ENCODE measurements around the gene TREML2. TPM values are rescaled to one million over a fixed set of nuclear protein-coding genes. Genes with fewer than 3 reads are reported as not detected.

The TREML2 gene
- total RNA-seq, 1 experiment from 2014 or later = not detected

DNA sequence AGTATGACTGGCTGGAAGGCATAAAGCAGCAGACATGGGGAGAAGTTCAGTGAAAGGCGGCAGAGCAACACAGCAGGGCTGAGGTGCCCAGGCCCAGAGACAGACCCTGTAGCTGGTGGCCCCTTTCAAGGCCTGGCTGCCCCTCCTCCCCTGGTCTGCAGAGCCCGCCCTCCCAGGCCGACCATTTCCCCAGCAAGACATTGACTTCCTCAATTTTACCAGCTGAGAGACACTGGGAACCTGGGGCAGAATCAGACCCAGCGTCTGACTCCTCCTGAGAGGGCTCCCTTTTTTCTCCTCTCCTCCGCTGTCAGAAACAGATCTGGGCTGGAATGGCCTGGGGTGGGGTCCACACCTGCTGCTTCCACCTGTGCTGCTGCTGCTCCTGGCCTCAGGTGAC lies 27.1 kb upstream of the TREML2 start, which contains the start of gene TREML4:
Gene TREML4 (plus strand): TSS at position 254 of the 400 bp plus-strand sequence. CDS start 79 bp downstream, at position 333.
- Histone ChIP-seq H4K20me1 (ENCODE audit: insufficient read depth) (no peaks in the 10 kb centered on the region), H3K9me3 (ENCODE audit: control insufficient read depth in 1 of 2, insufficient read depth in 1 of 2, low read depth in 1 of 2, low read length in 2 of 2) (no peaks in the 10 kb centered on the region), H3K27ac (ENCODE audit: low read depth, low read length) (no peak within 1 kb of the TSS), H3K9me2 (ENCODE audit: insufficient read depth) (no peaks in the 10 kb centered on the region), H2AFZ (ENCODE audit: low read depth, low read length, poor library complexity, severe bottlenecking) (no peak within 1 kb of the TSS), H3K4me2 (ENCODE audit: low read length) (no peak within 1 kb of the TSS), H3K4me3 (replicated peaks in 1 of 2; ENCODE audit: low read depth in 1 of 2, low read length in 2 of 2) (no peak within 1 kb of the TSS), H3K79me2 (ENCODE audit: insufficient read depth, low read length) (no peaks in the 10 kb centered on the region), H3K9ac (ENCODE audit: low read length) (no peak within 1 kb of the TSS), H3K4me1 (ENCODE audit: control insufficient read depth in 1 of 2, insufficient read depth in 2 of 2, low read length in 2 of 2) (no peaks in the 10 kb centered on the region), H3K36me3 (ENCODE audit: control insufficient read depth in 1 of 2, insufficient read depth in 2 of 2, low read length in 2 of 2) (no peaks in the 10 kb centered on the region), H3K27me3 (ENCODE audit: insufficient read depth, low read length) (peaks cover 47% of the 10 kb centered on the region)
- RAD21 ChIA-PET (ENCODE audit: low non-redundant PET in 1 of 2, low total read pairs in 2 of 2, uncharacterized antibody in 2 of 2, unreplicated experiment in 2 of 2) = no interaction called here
- BruUV-seq (replicated peaks) = no TSS peak
- intact Hi-C loops (cut with micrococcal nuclease) = no loop called here
- CTCF ChIA-PET = no interaction called here
- ATAC-seq = no peak
- no peak for TF ChIP-seq EZH2phosphoT487 (IDR thresholded peaks at IDR 0.05; ENCODE audit: borderline replicate concordance)
- TF ChIP-seq EGR1 (IDR thresholded peaks at IDR 0.05; ENCODE audit: low read depth) = no peak
- TF ChIP-seq SIN3A (IDR thresholded peaks at IDR 0.05; ENCODE audit: low read depth) = no peak
- no peak for TF ChIP-seq RAD21 (IDR thresholded peaks at IDR 0.05; ENCODE audit: low read depth)
- no peak for TF ChIP-seq POLR2A (IDR thresholded peaks at IDR 0.05; ENCODE audit: borderline replicate concordance, extremely low read depth, insufficient read depth, insufficient read length)
- no peak for TF ChIP-seq SP1 (IDR thresholded peaks at IDR 0.05; ENCODE audit: low read depth)
- no peak for TF ChIP-seq ELF1 (IDR thresholded peaks at IDR 0.05; ENCODE audit: borderline replicate concordance, low read depth)
- no peak for DNase-seq (ENCODE audit: low read depth, low spot score)
- POLR2A ChIA-PET = no interaction called here

GRCh38 chr6:41226752-41227151 lies 25.8 kb upstream of the TREML2 start:
- ChIA-PET POLR2A (no interaction called here), RAD21 (ENCODE audit: low non-redundant PET in 1 of 2, low total read pairs in 2 of 2, uncharacterized antibody in 2 of 2, unreplicated experiment in 2 of 2) (no interaction called here), CTCF (no interaction called here)
- no TSS peak for BruUV-seq (replicated peaks)
- H3K4me2 ChIP-seq (ENCODE audit: low read length) = no peak overlapping the region
- intact Hi-C loops (cut with micrococcal nuclease) = no loop called here
- no peaks in the 10 kb centered on the region for H3K36me3 ChIP-seq (ENCODE audit: control insufficient read depth in 1 of 2, insufficient read depth in 2 of 2, low read length in 2 of 2)
- H3K27me3 ChIP-seq (ENCODE audit: insufficient read depth, low read length) = peaks cover 37% of the 10 kb centered on the region
- no peaks in the 10 kb centered on the region for H3K4me1 ChIP-seq (ENCODE audit: control insufficient read depth in 1 of 2, insufficient read depth in 2 of 2, low read length in 2 of 2)
- DNase-seq (ENCODE audit: low read depth, low spot score) (no peak), ATAC-seq (no peak)
- H3K79me2 ChIP-seq (ENCODE audit: insufficient read depth, low read length) = no peaks in the 10 kb centered on the region
- H3K9me2 ChIP-seq (ENCODE audit: insufficient read depth) = no peaks in the 10 kb centered on the region
- H2AFZ ChIP-seq (ENCODE audit: low read depth, low read length, poor library complexity, severe bottlenecking) = no peak overlapping the region
- no peak overlapping the region for H3K27ac ChIP-seq (ENCODE audit: low read depth, low read length)
- no peak overlapping the region for H3K4me3 ChIP-seq (replicated peaks in 1 of 2; ENCODE audit: low read depth in 1 of 2, low read length in 2 of 2)
- H4K20me1 ChIP-seq (ENCODE audit: insufficient read depth) = no peaks in the 10 kb centered on the region
- H3K9me3 ChIP-seq (ENCODE audit: control insufficient read depth in 1 of 2, insufficient read depth in 1 of 2, low read depth in 1 of 2, low read length in 2 of 2) = no peaks in the 10 kb centered on the region
- no peak overlapping the region for H3K9ac ChIP-seq (ENCODE audit: low read length)
- no peak for TF ChIP-seq REST (IDR thresholded peaks at IDR 0.05; ENCODE audit: low read depth)
- TF ChIP-seq SRF (IDR thresholded peaks at IDR 0.05; ENCODE audit: low read depth) = no peak
- no peak for TF ChIP-seq EZH2 (IDR thresholded peaks at IDR 0.05)
- TF ChIP-seq FOSL1 (IDR thresholded peaks at IDR 0.05; ENCODE audit: low read depth) = no peak
- TF ChIP-seq CEBPB (IDR thresholded peaks at IDR 0.05; ENCODE audit: low read depth) = no peak
- no peak for TF ChIP-seq CBX3 (IDR thresholded peaks at IDR 0.05; ENCODE audit: low read depth)
- no peak for TF ChIP-seq EZH2phosphoT487 (IDR thresholded peaks at IDR 0.05; ENCODE audit: borderline replicate concordance)
- TF ChIP-seq MAX (IDR thresholded peaks at IDR 0.05) = no peak
- no peak for TF ChIP-seq SP1 (IDR thresholded peaks at IDR 0.05; ENCODE audit: low read depth)
- no peak for TF ChIP-seq ZFX (IDR thresholded peaks at IDR 0.05)
- no peak for TF ChIP-seq ZNF274 (IDR thresholded peaks at IDR 0.05; ENCODE audit: low read depth, low read length)
- TF ChIP-seq ATF3 (IDR thresholded peaks at IDR 0.05) = no peak
